GM19238 (cell line): ENCODE measurements around the gene IL15RA.

Experiments used
- DNase-seq: peaks from one replicate; pipeline ENCODE4 v3.0.0; 2011; ENCODE audit warnings: low spot score; ENCODE audit not compliant: insufficient read length

The IL15RA gene, protein sequence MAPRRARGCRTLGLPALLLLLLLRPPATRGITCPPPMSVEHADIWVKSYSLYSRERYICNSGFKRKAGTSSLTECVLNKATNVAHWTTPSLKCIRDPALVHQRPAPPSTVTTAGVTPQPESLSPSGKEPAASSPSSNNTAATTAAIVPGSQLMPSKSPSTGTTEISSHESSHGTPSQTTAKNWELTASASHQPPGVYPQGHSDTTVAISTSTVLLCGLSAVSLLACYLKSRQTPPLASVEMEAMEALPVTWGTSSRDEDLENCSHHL

DNA sequence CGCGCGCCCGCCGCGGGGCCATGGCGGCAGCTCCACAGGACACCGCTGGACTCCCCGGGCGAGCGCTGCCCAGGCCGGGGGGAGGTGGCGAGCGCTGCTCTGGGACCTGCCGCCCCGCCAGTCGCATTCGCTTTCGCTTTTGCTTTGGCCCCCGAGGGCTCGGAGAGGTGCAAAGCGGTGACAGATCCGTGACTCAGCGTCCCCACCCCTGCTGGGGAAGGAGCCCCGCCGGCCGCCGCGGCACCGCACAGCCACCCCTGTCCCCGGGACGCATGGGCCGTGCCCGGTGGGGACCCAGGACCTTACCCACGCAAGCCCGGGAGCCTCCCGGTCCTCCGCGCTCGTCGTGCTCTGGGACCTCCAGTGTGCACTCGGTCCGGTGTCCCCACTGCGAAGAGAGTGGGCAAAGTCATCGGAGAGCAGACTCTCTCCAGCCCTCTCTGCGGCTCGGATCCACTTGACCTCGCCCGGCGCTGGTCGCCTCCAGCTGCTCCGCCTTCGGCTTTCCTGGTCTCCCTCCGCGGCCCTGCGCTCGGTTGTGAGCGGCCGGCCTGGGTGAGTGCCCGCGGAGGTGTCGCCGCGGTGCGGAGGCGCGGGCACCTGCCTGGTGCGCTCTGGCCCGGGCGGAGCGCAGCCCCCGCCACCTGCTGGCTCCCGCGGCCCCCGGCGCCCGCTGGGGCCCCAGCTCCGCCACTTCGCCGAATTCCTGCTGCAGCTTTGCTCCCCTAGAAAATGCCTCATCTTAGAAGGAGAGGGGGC, at the start of gene IL15RA:
Gene IL15RA, minus strand, starts transcription at position 73 of the 759 bp plus-strand sequence. Its CDS starts 51 bp downstream, at position 22.
- peak; percentile 90 for DNase-seq

- no peak for DNase-seq
These were observed 48.4 kb upstream of the IL15RA start for GRCh38 chr10:6025683-6026255.

DNA sequence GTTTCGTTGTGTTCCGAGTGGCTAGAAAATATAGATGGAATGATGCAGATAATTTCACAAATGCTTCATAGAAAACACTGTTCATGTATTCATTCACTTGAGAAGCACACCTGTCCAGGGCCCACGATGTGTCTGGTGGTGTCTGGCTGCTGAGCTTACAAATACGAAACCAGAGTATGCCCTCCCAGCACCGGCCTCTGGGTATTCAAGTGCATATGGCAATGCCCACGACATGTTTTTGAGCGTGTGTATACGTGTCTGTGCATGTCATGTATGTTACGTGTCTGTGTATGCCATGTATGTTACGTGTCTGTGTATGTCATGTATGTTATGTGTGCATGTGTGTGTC, 47.0 kb upstream of the IL15RA start:
- no peak for DNase-seq

DNA sequence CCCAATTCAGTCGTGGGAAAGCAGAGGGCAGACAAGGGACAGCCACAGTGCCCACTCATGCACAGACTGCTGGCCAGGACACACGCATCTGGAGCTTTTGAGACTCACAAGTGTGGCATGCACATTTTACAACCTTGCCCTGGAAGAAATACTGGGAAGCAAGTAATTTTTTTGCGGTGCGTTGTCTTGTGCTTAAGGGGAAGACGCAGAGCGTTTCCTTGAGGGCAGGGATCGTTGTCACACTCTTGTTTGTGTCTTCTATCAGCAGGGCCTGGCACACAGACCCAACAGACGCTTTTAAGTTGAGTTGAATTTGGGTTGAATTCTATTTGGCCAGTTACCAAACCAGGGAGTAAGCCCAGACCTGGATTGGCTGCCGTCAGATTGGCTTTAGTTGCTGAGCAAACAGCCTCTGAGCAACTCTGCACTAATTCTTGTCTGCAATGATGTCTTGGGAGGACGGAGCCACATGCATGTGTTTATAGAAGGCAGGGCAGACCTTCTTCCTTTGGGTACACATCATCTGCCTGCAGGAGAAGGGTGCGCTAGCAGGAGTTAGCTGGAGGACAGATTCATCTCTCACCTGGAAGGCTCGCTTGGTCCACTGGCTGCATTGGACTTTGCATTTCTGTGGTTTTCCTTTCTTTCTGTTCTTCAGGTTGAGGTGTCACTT, 46.5 kb upstream of the IL15RA start:
- DNase-seq: no peak

DNA sequence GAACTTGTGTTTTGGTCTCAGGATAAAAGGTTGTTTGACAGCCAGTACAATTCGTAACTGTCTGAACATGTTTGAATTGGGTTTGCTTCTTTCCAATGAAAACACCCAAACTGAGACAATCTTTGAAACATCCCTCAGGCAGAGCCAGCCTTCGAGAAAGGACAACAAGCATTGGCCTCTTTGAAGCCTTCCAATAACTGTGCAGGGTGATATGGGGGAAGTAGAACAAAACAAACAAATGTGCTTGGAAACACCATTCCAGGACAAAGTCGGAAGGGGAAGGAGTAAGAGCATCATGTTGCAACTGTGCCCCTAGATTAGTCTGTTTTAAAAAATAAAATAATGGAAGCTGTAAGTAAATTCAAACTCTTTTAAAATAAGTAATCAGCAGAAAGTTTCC, 45.3 kb upstream of the IL15RA start:
- no peak for DNase-seq

DNA sequence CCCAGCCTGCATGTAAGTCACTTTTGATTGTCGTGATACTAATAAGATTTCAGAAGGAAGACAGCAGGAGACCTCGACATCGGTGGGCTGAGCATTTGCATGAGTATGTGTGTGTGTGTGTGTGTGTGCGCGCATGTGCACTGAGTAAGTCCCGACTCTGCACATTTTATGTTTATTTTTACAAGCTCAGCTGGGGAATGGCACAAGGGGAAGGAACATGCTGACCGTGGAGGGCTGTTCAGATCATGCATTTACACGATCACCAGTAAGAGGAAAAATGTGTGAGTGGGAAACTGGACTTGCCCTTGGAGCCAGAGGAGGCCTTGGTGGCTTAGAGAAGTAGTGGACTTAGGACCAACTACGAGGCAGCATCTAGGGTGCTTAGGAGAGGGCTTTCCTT, 43.5 kb upstream of the IL15RA start:
- DNase-seq: no peak

DNA sequence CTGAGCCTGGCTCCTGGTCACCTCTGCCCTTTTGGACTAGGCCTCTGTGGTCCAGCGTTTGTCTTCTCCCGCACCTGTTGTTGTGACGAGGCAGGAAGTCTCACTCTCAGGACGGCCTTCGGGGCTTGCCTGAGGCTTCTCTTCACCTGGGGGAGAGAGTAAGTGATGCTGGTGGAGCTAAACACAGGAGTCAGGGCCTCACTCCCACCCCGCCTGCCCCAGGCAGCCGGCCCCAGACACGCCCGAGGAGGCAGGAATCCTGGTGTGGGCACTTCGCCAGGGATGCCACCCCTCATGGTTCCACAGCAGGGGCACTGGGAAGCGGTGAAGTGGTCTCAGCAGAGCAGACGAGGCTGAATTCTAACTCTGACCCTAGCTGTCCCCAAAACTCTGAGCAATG, 42.5 kb upstream of the IL15RA start:
- no peak for DNase-seq

DNA sequence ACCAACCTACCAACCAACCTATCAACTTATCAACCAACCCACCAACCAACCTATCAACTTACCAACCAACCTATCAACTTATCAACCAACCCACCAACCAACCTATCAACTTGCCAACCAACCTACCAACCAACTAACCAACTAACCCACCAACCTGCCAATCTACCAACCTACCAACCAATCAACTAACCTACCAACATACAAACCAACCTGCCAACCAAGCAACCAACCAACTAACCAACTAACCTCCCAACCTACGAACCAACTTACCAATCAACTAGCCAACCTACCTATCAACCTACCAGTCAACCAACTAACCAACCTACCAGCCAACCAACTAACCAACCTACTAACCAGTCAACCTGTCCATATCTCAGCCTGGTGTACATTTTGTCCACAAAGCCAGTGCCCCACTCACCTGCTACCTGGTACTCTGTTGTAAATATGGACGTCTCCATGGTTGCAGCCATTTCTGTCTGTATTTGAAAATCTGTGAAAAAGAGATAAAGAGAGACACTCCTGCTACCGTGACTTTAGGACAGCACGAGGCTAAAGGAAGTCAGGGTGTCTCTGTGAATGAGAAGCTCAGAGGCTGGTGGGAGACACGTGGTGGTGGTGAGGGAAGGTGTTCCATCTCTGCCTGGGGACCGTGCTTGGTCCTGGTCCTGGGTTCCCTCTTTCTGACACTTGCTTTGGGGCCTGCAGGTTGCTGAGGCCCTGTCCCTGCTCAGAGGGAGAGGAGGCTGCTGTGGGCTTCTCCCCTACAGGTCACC, 41.9 kb upstream of the IL15RA start:
- no peak for DNase-seq

DNA sequence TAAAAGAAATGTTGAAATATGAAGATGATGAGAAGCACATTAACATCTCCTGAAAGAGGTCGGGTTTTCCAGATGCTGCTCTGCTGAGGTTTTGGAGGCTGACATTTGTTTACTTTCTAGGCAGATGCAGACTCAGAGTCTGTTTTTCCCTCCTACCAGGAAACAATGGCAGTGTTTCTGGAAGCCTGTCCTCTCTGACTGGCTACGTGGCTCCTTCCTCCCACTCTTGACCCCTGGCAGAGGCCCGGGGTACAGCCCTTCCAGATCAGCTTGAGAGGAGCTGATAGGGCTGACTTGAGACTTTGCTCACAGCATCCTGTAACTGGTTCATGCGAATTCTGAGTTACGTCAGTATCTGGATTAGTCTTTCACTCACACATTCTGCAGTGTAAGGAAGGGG, 41.1 kb upstream of the IL15RA start:
- no peak for DNase-seq

GRCh38 chr10:6017781-6018354, 40.5 kb upstream of the IL15RA start:
- DNase-seq: no peak

- DNase-seq: peak; percentile 54
These were observed 37.0 kb upstream of the IL15RA start for GRCh38 chr10:6014241-6014761.

GRCh38 chr10:6013413-6014192, 36.3 kb upstream of the IL15RA start:
- no peak for DNase-seq

- no peak for DNase-seq
These were observed 35.0 kb upstream of the IL15RA start for GRCh38 chr10:6012121-6012905.

DNA sequence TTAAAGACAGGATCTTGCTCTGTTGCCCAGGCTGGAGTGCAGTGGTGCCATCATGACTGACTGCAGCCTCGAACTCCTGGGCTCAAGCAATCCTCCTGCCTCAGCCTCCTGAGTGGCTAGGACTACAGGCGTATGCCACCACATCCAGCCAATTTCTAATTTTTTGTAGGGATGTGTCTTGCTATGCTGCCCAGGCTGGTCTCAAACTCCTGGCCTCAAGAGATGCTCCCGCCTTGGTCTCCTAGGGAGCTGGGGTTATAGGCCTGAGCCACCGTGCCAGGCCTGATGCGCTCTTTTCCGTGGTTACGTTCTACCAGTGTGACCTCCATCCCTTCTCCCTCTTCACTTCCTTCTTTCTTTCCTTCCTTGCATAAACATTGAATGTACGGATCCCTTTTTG, 34.2 kb upstream of the IL15RA start:
- no peak for DNase-seq

GRCh38 chr10:6010569-6010968, 33.2 kb upstream of the IL15RA start:
- no peak for DNase-seq

DNA sequence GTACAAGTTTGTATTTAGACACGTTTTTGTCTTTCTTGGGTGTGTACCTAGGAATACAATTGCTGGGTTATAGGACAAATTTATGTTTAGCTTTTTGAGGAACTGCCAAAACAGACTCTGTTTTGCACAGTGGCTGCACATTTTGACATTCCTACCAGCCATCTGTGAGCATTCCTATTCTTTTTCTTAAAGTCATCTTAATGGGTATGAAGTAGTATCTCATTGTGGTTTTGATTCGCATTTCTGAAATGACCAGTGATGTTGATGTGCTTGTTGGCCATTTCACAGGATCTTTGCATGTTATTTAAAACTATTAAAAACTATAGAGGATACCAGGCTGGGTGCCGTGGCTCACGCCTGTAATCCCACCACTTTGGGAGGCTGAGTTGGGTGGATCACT, 32.6 kb upstream of the IL15RA start:
- DNase-seq: no peak

DNA sequence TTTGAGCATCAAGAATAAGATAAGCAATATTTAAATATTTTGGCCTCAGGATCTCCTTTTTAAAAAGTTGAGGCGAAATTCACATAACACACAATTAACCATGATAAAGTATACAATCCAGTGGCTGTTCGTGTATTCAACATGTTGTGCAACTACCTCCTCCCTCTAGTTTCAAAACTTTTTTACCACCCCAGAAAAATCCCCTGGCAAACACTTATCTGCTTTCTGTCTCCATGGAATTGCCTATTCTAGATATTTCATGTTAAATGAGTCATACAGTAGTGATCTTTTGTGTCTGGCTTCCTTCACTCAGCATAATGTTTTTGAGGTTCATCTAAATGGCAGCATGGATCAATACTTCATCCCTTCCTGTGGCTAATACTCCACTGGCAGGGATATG, 31.8 kb upstream of the IL15RA start:
- no peak for DNase-seq

- no peak for DNase-seq
These were observed 31.3 kb upstream of the IL15RA start for GRCh38 chr10:6008497-6009142.

GRCh38 chr10:6006991-6007390, 29.6 kb upstream of the IL15RA start:
- DNase-seq: no peak
